Amygdala (tissue), 56 donors: ENCODE measurements around the gene LIN7C.
"Not testable (repeated sequence)": the region's sequence is repeated elsewhere in the genome, so short reads cannot be mapped to it uniquely, and the experiment has no call there.

Source experiments
- DNase-seq, 56 donors: peaks; one replicate each; lab custom pipeline; 2025; lab: John Stamatoyannopoulos, UW

The LIN7C gene

DNA sequence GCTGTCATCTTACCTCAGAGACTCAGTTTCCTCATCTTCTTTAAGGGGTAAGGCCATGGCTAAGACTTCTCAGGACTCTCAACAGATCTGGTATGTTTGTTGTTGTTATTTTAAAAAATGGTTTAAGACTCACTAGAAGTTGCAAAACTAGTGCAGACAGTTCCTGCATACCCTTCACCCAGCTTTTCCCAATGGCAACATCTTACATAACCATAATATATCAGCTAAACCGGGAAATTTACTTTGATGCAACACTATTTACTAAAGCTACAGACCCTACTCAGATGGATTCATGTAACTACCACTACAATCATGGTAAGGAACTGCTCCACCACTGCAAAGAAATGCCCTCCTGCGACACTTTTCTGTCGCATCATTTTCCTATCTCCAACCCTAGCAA is 54.4 kb downstream of the LIN7C start:
- DNase-seq, result no peak

DNA sequence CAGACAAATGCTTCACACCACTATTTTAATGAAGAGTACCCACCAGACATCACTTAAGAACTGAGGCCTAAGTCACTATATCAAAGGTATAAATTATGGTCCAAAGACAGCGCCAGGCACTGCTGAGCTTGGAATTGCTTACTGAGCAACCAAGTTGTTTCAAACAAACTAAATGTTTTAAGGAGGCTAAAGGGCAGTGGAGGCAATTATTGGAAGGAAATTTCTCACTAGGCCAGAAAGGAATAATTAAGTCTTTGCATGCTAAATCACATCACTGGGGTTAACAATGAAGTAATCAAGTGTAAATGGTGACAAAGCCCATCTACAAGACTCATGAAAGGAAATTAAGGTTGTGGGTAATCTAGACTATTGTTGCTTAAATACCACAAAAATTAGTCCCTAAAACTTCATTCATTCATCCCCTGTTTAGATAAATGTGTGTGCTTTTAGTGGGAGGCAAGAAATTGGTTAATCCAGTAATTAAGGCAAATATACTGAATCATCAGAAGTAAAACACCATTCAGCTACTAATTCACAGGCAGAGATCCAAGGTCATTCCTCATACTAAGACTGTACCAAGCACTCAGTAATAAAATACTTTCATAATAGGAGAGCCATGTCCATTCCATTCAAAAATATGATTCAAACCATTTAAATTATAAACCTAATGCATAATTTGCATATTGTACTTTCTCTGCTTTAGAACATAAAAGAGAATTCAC is 55.2 kb downstream of the LIN7C start:
- DNase-seq, result no peak

DNA sequence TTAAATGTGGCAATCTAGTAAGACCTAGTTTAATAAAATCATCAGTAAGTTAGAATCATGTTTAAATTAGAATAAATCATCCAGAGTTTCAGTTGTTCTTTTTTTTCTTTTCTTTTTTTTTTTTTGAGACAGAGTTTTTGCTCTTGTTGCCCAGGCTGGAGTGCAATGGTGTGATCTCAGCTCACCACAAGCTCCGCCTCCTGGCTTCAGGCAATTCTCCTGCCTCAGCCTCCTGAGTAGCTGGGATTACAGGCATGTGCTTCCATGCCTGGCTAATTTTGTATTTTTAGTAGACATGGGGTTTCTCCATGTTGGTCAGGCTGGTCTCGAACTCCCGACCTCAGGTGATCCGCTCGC is 58.4 kb downstream of the LIN7C start:
- DNase-seq, result not testable (repeated sequence)

DNA sequence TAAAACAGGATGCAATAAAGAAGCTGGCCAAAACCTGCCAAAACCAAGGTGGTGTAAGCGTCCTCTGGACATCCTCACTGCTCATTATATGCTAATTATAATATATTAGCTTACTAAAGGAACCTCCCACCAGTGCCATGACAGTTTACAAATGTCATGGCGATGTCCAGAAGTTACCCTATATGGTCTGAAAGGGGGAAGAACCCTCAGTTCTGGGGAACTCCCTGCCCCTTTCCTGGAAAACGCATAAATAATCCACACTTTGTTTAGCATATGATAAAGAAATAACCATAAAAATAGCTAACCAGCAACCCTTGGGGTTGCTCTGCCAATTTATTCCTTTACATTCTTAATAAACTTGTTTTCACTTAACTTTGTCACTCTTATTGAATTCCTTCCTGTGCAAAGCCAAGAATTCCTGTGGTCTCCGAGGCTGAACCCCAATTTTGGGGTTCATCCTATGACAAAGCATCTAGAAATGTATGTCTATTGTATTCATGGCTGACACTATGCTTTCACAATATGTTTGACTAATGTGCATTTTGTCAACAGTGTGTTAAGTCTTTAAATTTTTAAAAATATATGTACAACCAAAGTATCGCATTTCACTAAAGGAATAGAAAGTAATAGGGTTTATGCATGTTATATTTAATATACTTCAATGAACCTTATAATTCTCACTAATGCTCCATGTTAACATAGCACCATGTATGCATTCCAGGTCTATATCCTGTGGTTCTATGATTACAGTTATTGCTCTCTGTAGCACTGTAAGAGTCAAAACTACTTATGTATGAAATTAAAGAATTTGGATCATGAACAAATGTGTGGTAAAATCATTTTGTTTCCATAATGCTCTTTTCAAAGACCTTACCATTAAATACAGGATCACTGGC is 59.0 kb downstream of the LIN7C start:
- DNase-seq, result no peak

- no peak for DNase-seq
Measured at GRCh38 chr11:27445625-27446024, 60.9 kb downstream of the LIN7C start.

DNA sequence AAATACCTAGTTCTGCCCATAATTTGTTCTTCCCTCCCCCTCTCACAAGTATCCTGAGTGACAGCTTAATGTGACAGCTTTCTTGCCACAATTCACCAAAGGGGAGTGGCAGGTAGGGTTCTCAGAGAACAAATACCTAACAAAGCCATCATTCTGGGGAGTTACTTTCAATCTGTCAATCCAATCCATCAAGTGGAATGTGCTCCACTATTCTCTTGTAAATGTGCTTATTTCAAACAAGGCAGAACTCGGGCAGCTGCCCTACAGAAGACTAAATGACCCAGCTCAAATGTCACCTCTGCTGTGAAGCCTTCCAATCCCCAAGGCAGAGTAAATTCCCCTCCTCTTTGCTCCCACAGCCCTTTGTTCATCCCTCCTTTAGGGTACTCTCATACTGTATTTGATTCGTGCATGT is 61.8 kb downstream of the LIN7C start:
- no peak for DNase-seq
